Neural progenitor cell (in vitro differentiated cells): ENCODE results near the gene ANGPTL7. TPM values are rescaled to one million over a fixed set of nuclear protein-coding genes. Genes with fewer than 3 reads are reported as not detected.

Experiments used
- DNase-seq: peaks from one replicate; pipeline ENCODE4 v3.0.0-alpha.2; 2016; ENCODE audit warnings: low spot score
- H2AFZ ChIP-seq: fragments of 200-600 bp; sonication (generic); replicated peaks from 2 replicates; pipeline ENCODE4 v1.6.1; 2016; ENCODE audit warnings: antibody characterized with exemption
- H3F3A ChIP-seq: fragments of 200-600 bp; sonication (generic); 2 replicates; pipeline ENCODE4 v1.6.1; 2016; ENCODE audit warnings: antibody characterized with exemption, low read depth
- H3K27ac ChIP-seq: fragments of 200-600 bp; sonication (generic); 2 replicates; pipeline ENCODE4 v1.5.1; 2016; ENCODE audit warnings: mild to moderate bottlenecking
- H3K27me3 ChIP-seq: fragments of 200-600 bp; sonication (generic); 2 replicates; pipeline ENCODE4 v1.6.1; 2016; ENCODE audit warnings: mild to moderate bottlenecking, moderate library complexity
- H3K36me3 ChIP-seq: fragments of 200-600 bp; sonication (generic); 2 replicates; pipeline ENCODE4 v1.5.1; 2016
- H3K4me1 ChIP-seq: fragments of 200-600 bp; sonication (generic); 2 replicates; pipeline ENCODE4 v1.6.1; 2016; ENCODE audit warnings: mixed run types
- H3K4me2 ChIP-seq: fragments of 200-600 bp; sonication (generic); 2 replicates; pipeline ENCODE4 v1.6.1; 2016
- H3K4me3 ChIP-seq: fragments of 200-600 bp; sonication (generic); 2 replicates; pipeline ENCODE4 v1.5.1; 2016
- H3K79me2 ChIP-seq: fragments of 200-600 bp; sonication (generic); 2 replicates; pipeline ENCODE4 v1.6.1; 2016; ENCODE audit warnings: low read depth
- H3K9ac ChIP-seq: fragments of 200-600 bp; sonication (generic); 2 replicates; pipeline ENCODE4 v1.6.1; 2016
- H3K9me3 ChIP-seq: fragments of 200-600 bp; sonication (generic); 2 replicates; pipeline ENCODE4 v1.5.1; 2016; ENCODE audit warnings: low read depth
- H4K20me1 ChIP-seq: fragments of 200-600 bp; sonication (generic); 2 replicates; pipeline ENCODE4 v1.6.1; 2016; ENCODE audit warnings: low read depth
- H3K27ac Mint-ChIP-seq: 3 replicates; pipeline ENCODE4 v1.8.0; 2021; ENCODE audit warnings: mixed read lengths
- H3K27me3 Mint-ChIP-seq: 2 replicates; pipeline ENCODE4 v1.8.0; 2022; ENCODE audit warnings: low read depth, mild to moderate bottlenecking, inconsistent platforms, moderate library complexity, mixed read lengths; ENCODE audit not compliant: insufficient read depth
- H3K36me3 Mint-ChIP-seq: 3 replicates; pipeline ENCODE4 v1.8.0; 2021; ENCODE audit warnings: mixed read lengths
- H3K4me1 Mint-ChIP-seq: 3 replicates; pipeline ENCODE4 v1.8.0; 2021; ENCODE audit warnings: mixed read lengths
- H3K4me3 Mint-ChIP-seq: 3 replicates; pipeline ENCODE4 v1.8.0; 2021; ENCODE audit warnings: mild to moderate bottlenecking, moderate library complexity, mixed read lengths
- H3K9me3 Mint-ChIP-seq: 3 replicates; pipeline ENCODE4 v1.8.0; 2020; ENCODE audit warnings: mixed read lengths
- EZH2 ChIP-seq: fragments of 200-600 bp; sonication (generic); IDR thresholded peaks from 2 replicates; pipeline ENCODE4 v1.6.1; 2017; ENCODE audit warnings: antibody characterized with exemption, mild to moderate bottlenecking, moderate library complexity
- EZH2phosphoT487 ChIP-seq: fragments of 200-600 bp; sonication (generic); IDR thresholded peaks from 2 replicates; pipeline ENCODE4 v1.6.1; 2017; ENCODE audit warnings: antibody characterized with exemption
- total RNA-seq: library from RNA; depleted of rRNA; stranded (reverse); fragments of >200 nt; gene quantifications from 2 replicates; pipeline ENCODE4 v1.2.3, GENCODE V29; 2015; ENCODE audit warnings: low replicate concordance
- TF ChIP-seq, protein P1 (sequence below): fragments of 200-600 bp; sonication (generic); IDR thresholded peaks from 2 replicates; pipeline ENCODE4 v1.5.1; 2017; ENCODE audit warnings: antibody characterized with exemption, mild to moderate bottlenecking

ANGPTL7 gene
- total RNA-seq, 1 donor from 2014 or later: not detected

DNA sequence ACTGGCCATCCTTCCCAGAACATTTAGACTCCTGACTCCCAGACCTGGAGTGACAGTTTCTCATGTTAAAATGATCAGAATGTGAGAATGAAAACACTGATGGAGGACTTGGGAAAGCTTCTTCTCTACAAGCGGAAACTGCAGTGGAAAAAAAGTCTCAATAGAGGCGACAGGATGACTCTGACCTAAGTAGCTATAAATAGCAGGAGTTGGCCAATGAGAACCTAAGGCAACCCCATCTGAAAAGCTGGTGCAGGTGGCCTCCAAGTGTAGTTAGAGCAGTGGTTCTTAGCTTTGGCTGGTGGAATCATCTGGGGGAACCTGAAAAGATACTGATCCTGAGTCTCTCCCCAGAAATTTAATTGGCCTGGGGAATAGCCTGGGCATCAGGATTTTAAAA, 45.2 kb upstream of the ANGPTL7 start:
- Histone ChIP-seq H3F3A (no peaks in the 10 kb centered on the region), H3K27me3 (no peaks in the 10 kb centered on the region), H4K20me1 (no peaks in the 10 kb centered on the region), H3K27ac (no peak overlapping the region), H3K4me1 (no peaks in the 10 kb centered on the region), H3K4me2 (no peak overlapping the region), H3K9me3 (no peaks in the 10 kb centered on the region), H3K36me3 (no peaks in the 10 kb centered on the region), H3K4me3 (no peak overlapping the region), H3K79me2 (no peaks in the 10 kb centered on the region), H3K9ac (no peak overlapping the region), H2AFZ (no peak overlapping the region)
- H3K27ac Mint-ChIP-seq: no peak overlapping the region
- TF ChIP-seq, protein P1, sequence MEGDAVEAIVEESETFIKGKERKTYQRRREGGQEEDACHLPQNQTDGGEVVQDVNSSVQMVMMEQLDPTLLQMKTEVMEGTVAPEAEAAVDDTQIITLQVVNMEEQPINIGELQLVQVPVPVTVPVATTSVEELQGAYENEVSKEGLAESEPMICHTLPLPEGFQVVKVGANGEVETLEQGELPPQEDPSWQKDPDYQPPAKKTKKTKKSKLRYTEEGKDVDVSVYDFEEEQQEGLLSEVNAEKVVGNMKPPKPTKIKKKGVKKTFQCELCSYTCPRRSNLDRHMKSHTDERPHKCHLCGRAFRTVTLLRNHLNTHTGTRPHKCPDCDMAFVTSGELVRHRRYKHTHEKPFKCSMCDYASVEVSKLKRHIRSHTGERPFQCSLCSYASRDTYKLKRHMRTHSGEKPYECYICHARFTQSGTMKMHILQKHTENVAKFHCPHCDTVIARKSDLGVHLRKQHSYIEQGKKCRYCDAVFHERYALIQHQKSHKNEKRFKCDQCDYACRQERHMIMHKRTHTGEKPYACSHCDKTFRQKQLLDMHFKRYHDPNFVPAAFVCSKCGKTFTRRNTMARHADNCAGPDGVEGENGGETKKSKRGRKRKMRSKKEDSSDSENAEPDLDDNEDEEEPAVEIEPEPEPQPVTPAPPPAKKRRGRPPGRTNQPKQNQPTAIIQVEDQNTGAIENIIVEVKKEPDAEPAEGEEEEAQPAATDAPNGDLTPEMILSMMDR: no peak
- TF ChIP-seq EZH2 (no peak), EZH2phosphoT487 (no peak)
- peaks cover 29% of the 10 kb centered on the region for H3K36me3 Mint-ChIP-seq
- no peak overlapping the region for H3K4me3 Mint-ChIP-seq
- H3K27me3 Mint-ChIP-seq: peaks cover 2% of the 10 kb centered on the region
- no peaks in the 10 kb centered on the region for H3K9me3 Mint-ChIP-seq
- no peaks in the 10 kb centered on the region for H3K4me1 Mint-ChIP-seq
- no peak for DNase-seq

DNA sequence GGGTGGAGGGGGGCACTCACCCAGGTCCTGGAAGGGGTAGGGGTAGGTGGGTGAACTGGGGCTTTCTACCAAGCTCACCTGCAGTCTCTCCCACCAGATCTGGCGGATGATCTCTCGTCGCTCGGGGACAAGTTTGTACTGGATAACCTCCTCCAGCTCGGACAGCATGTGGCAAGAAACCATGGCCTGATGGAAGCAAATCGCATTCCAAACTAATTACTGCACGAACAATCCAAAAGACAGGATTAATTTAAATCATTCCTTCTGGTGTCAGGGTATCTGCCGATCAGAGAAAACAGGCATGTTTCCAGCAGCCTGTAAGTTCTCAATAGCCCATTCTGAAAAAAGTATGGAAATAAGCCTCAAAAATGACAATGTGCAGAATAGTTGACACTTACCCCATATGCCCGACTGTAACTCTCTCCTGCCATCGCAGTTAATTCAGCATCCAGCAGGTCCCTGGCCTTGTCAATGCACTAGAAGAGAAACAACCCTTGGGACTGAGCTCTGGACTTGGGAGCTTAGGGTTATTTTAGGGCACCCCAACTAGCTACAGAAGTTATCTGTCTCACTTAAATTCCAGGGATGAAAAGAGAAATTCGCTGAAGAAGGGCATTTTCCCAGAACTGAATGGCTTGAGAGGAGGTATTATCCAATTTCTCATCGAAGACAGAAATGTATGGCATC, 44.4 kb upstream of the ANGPTL7 start:
- Mint-ChIP-seq H3K27ac (no peak overlapping the region), H3K4me3 (no peak overlapping the region), H3K36me3 (peaks cover 26% of the 10 kb centered on the region), H3K27me3 (peaks cover 2% of the 10 kb centered on the region), H3K9me3 (no peaks in the 10 kb centered on the region), H3K4me1 (no peaks in the 10 kb centered on the region)
- Histone ChIP-seq H4K20me1 (no peaks in the 10 kb centered on the region), H3K4me2 (no peak overlapping the region), H3K9ac (no peak overlapping the region), H3K27me3 (no peaks in the 10 kb centered on the region), H3K4me3 (no peak overlapping the region), H3K79me2 (no peaks in the 10 kb centered on the region), H3F3A (no peaks in the 10 kb centered on the region), H3K36me3 (no peaks in the 10 kb centered on the region), H3K4me1 (no peaks in the 10 kb centered on the region), H3K9me3 (no peaks in the 10 kb centered on the region), H2AFZ (no peak overlapping the region), H3K27ac (no peak overlapping the region)
- no peak for TF ChIP-seq EZH2
- TF ChIP-seq EZH2phosphoT487: no peak
- TF ChIP-seq, protein P1: no peak
- no peak for DNase-seq

- no peaks in the 10 kb centered on the region for H3K79me2 ChIP-seq
- H3K36me3 ChIP-seq: no peaks in the 10 kb centered on the region
- no peak overlapping the region for H3K9ac ChIP-seq
- TF ChIP-seq EZH2phosphoT487 (no peak), EZH2 (no peak)
- TF ChIP-seq, protein P1: no peak
- H3K4me2 ChIP-seq: no peak overlapping the region
- Mint-ChIP-seq H3K27ac (no peak overlapping the region), H3K4me3 (no peak overlapping the region), H3K27me3 (peaks cover 2% of the 10 kb centered on the region), H3K4me1 (no peaks in the 10 kb centered on the region), H3K9me3 (no peaks in the 10 kb centered on the region), H3K36me3 (peaks cover 26% of the 10 kb centered on the region)
- H3K4me3 ChIP-seq: no peak overlapping the region
- DNase-seq: no peak
- no peaks in the 10 kb centered on the region for H3K9me3 ChIP-seq
- no peaks in the 10 kb centered on the region for H3K4me1 ChIP-seq
- H3F3A ChIP-seq: no peaks in the 10 kb centered on the region
- H3K27ac ChIP-seq: no peak overlapping the region
- H3K27me3 ChIP-seq: no peaks in the 10 kb centered on the region
- no peak overlapping the region for H2AFZ ChIP-seq
- H4K20me1 ChIP-seq: no peaks in the 10 kb centered on the region
These were observed 43.4 kb upstream of the ANGPTL7 start for GRCh38 chr1:11145741-11146140.
